SK-N-DZ (cell line): ENCODE results near the gene ADAMTS18.

Source experiments
- DNase-seq: peaks from one replicate; pipeline ENCODE4 v3.0.0-alpha.2; 2015; ENCODE audit warnings: low spot score

ADAMTS18 gene

DNA sequence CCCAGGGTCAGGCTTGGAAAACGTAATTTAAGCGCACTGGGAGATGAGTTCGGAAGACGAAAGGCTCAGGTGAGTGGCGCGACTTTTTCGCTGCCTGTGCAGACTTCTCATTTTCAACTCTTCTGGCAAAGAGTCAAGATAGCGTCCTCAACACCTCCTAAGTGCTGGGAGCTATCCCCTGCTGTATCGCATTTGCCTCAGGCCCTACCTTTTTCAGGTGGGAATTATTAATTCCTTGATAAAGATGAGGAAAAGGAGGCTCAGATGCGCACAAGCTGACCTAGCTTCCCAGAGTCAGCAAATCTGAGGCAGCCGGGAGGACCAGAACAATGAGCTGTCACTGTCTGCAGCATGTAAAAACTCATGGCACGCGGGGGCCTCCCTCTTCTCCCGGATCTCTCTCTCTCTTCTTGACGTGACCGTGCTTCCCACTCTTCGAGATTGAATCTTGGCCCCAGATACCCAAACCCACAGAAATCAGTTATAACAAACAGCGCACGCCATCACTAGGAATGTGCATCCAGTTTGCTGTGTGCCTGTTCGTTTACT is 512 bp upstream of the ADAMTS18 start:
- no peak for DNase-seq

DNA sequence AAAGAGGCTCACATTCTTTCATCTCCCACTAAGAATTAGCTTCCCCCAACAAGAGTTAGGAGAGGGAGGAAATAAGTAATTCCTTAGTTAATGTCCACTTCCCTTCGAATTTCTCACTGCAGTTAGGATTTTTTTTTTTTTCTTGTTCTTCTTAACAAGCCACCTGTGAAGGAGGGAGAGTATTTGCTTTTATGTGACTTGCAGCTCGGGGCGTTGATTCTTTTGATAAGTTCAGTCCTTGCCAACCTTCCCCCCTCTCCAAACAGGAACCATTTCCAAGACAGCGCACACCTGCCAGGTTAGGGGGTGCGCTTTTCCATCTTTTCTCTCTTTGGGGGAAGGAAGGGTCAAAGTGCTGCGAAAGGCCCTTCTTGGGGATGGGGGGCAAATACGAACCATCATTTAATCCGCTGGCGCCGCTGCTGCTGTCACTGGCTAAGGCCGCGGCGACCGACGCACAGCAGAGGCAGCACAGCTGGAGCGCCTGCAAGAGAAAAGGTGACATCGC is 758 bp downstream of the ADAMTS18 start:
- DNase-seq, result no peak

DNA sequence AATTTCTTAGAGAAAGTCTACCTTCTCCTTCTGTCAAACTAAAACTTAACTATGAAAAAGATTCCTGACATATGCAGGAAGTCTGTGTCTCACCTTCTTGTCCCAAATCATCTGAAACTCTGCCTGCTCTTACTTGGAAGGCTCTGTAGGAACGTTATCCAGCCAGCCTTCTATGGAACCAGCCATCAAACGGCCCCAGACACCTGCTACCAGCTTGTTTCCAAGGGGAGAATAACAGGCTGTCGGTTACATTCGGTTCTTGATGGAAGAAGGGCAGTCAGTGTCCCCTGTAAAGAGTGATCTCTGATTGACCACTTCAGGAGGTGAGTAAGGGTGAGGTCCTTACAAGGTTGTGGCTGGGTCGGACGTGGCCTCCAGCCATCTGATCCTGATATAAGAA is 1.7 kb downstream of the ADAMTS18 start:
- DNase-seq, result no peak

DNA sequence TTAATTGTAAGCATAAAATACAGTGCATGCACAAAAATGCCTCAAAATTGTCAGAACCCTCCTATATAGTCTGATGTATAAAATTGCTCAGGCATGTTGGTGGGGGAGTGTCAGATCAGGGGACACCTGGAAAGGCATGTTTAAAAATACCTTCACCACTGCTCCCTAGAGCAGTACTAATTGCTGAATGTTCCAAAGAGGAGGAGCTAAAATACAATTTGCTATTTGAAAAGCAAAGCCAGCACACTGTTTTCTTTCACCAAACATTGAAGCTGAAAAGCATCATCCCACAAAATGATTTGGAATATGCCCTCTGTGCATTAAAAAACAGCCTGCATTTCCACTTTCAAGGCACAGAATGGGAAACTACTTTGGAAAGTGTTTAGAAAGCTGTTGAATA is 2.6 kb downstream of the ADAMTS18 start:
- no peak for DNase-seq

DNA sequence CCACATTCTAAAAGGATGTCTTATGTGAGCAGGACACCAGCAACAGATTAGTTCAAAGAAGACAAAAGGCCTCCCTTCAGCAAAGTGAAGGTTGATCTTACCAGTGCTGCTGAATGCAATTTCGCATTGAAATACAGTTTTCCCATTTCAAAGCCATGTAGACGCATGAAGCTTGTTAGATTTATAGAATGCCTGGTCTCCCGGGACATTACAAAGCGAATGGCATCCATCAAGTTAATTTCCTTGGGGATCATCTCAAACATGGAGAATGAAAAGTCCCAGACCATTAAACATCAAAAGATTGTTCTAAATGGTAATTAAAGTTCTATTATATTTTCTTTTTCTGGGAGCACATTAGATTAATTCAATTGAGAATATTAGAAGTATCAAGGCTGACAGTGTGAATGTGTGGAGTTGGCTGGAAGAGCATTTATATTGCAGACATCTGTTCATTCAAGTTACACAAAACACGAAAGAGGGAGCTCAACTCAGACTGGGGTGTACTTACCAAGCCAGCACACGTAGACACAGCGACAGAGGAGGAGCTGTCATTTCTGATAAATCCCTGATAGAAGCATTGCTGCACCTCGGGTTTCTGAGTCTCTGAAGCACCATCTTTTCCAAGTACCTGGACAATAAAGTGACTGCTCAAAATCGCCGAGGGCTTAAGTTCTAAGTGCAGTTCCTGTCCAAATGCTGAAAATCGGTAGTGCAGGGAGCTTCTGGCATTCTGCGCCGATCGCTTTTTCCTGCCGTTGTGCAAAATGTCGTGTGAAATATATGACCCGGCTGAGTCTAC is 3.8 kb downstream of the ADAMTS18 start:
- peak; percentile 12 for DNase-seq

DNA sequence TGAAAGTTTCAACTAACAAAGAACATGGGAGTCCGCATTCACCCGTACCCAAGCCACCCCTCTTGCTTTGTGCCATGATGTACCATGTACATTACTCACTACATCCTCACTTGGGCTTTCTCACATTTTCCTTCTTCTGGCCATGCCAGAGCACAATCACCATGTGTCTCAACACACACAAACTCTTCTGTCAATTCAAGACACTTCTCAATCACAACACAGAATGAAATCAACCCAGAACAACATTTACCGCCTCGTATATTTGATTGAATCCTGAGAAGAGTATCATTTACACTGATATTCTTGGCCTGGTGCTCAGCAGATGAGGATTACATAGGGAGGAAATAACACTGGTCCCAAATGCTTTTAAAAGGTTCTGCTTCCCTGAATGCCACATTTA is 4.5 kb downstream of the ADAMTS18 start:
- no peak for DNase-seq

DNA sequence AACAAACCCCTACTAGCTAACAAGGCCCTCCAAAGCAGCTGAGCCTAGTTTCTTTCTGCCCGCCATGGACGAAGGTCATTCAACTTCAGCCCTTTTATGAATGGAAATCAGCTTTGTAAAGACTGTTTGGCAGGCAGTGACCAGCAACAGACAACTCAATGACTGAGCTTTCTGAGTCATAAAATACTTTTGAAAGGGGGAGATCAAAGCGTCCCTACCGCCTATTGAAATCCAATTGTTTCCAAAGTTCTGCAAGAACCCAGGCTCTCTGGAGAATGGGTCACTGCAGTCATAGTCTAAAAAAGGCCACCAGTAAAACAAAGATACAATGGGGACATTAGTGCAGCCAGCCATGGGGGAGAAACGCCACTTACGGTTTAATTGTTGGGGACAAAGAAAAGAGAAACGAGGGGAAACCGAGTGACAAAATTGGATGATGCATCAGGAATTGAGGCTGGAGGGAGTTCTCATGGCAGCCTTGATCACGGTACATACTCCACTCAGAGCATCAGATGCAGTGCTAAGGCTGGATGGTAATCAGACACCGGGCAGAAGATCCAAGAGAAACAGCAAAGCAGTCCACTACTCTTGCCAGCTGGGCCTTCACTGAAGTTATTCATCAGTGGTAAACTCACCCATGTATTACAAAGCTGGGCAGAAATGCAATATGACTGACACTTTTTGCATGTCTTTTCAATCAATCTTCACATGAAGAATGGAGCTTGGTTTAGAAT is 9.8 kb downstream of the ADAMTS18 start:
- DNase-seq, result no peak

DNA sequence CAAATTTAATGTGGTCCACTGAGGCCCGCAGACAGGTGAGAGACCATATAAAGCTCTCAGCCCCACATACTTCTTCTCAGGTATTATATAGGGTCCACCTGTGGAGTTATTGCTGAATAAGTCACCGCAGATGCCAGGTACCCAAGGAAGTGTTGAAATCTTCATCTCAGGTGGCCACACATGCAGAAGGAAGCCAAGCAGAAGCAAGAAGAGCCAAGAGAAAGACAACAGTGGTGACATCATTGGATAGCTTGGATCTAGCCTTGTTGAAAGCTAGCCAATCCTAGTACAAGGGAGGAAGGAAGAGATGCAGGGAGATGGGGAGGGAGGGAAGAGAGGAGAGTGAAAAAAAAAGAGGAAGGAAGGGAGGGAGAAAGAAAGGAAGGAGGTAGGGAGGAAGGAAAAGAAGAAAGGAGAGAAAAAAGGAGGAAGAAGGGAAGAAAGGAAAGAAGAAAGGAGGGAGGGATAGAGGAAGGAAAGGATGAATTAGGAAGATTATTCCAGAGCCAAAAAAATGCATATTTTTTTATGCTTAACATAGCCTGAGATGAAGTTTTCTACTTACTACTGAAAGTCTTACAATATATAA is 12.5 kb downstream of the ADAMTS18 start:
- DNase-seq, result no peak

DNA sequence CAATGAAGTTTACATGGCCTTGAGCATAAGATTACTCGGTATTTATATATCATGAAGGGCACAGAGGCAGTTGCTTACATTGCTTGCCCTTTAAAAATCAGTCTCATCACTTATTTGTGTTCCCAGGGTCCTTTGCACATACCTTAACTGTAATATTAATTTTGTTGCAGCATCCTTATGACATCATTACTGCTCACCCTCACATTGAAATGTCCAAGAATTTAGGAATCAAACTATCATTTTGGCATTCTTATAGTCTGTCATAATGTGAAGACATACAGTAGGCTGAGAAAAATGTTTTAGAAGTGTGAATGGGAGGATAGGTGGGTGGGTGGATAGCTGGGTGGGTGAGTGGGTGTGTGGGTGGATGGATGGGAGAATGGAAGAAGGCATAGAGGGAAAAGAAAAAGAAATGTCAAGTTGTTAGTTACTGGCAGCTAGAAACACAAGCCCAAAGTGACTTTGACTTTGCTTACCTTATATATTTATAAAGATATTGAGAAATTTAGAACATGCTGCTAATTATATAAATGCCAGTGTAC is 17.8 kb downstream of the ADAMTS18 start:
- DNase-seq, result no peak

DNA sequence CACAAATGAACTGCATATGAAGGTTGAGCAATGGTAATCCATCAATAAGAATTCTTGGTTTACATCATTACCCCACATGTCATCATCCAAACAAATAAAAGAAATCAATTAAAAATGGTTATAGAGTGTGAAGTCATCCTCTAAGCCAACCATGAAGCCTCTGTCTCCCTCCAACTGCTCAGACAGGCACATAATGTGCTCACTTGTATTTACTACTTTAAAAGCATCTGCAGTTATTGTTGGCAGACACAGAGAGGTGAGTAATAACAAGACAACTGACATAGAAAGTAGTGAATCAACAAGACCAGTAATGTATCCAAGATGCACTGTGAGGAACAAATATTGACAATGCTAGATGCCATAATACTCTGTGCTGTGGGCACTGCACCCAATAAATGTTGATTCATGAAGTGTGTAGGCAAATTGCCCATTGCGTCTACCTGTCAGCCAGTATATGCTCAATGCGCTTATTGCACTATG is 20.0 kb downstream of the ADAMTS18 start:
- DNase-seq, result no peak

DNA sequence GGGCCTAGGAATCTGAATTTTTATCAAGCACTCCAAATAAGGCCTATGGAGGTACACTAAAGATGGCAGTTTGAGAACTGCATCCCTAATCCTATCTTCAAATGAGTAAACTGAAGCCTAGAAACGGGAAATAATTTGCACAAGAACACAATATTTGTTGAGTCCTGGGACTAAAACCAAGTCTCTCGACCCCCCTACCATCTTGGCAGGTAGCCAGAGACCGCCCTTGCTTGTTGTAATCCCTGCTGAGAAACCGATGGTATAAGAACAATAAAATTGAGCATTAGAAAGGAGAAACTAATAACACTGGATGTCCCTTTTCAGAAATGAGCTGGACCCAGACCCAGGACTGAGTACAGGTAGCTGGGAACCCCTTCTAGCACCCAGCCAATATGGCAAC is 24.4 kb downstream of the ADAMTS18 start:
- DNase-seq, result no peak

DNA sequence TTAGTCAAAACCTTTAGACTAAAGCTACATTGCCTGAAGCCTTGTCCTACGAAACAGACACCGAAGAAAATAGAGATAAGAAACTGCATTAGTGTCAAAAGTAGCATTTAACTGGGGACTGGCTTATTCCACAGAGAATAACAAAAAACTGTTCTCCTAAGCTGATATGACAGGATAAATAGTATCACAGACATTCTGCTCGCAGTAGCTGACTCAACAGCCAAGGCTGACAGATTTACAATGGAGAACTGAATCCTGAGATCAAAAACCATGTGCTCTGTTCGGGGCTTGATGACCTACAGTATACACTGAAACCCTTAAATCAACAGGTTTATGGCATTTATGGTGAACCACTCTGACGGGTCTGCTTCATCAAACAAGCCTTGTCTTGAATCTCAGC is 25.5 kb downstream of the ADAMTS18 start:
- peak; percentile 84 for DNase-seq

DNA sequence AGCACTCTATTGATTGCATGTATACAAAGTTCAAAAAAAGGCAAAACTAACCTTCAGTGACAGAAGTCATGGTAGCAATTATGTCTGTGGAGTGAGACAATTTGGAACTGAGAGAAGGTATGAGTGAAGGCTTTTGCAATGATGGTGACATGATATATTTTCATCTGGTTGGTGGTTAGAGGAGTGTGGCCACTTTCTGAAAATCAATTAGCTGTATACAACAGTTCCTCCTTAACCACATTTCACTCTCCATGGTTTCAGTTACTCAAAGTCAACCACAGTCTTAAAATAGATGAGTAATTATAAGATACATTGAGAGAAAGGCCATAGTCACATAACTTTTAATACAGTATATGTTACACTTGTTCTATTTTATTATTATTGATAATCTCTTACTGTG is 26.2 kb downstream of the ADAMTS18 start:
- no peak for DNase-seq

DNA sequence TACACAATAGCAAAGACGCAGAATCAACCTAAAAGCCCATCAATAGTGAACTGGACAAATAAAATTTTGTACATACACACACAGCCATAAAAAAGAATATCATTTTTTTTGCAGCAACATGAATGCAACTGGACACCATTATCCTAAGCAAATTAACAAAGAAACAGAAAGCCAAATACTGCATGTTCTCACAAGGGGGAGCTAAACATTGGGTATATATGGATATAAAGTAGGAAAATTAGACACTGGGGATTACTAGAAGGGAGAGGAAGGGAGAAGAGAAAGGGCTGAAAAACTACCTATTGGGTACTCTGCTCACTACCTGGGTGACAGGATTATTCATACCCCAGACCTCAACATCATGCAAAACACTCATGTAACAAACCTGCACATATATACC is 28.2 kb downstream of the ADAMTS18 start:
- no peak for DNase-seq

DNA sequence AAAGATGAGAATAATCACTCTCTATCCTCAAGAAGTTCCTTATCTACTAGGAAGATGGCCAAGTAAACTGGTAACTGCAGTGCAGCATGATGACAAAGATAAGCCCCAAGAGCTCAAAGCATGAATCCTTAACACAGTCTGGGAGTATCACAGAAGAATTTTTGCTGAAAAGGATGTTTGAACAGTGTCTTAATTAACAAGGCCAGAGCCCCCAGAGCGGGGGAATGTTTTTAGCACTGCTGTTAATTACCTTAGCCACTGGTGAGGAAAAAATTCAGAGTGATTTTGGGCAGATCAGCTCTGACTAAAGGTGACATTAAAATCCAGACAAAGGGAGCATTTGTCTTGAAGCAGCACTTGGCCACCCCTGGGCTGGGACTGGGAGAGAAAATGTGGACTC is 30.1 kb downstream of the ADAMTS18 start:
- no peak for DNase-seq

DNA sequence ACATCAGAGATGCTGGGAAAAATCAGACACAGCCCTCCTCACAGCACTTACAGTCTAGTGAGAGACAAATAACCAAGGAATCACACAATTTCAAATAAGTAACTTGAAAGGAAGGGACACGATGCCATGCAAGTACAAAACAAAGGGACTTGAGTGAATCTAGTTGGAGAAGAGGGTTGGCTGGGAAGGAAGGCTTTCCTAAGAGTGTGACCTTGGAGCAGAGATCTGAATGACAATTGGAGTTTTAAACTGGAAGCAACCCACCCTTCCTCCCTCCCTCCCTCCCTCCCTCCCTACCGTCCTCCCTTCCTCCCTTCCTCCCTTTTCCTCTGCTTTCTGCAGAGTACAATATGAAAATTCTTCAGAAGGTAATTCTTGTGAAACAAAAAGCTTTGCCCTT is 31.1 kb downstream of the ADAMTS18 start:
- DNase-seq, result no peak

DNA sequence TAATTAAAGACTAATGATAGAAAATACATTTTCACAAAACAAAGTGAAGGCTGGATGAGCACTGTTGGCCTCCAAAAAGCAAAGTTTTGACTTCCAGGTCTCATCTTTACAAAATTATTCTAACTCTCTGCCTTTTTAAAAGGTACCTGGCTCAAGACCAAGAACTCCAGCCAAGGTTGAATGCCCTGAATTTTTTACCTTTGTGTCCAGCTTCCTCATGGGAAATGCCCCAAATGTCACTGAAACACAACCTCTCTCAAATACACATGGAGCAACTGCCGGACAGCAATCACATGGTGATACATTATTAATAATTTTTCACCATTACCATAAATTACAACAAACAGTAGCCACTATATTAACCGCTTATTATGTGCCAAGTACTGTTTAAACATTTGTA is 32.2 kb downstream of the ADAMTS18 start:
- DNase-seq, result no peak

DNA sequence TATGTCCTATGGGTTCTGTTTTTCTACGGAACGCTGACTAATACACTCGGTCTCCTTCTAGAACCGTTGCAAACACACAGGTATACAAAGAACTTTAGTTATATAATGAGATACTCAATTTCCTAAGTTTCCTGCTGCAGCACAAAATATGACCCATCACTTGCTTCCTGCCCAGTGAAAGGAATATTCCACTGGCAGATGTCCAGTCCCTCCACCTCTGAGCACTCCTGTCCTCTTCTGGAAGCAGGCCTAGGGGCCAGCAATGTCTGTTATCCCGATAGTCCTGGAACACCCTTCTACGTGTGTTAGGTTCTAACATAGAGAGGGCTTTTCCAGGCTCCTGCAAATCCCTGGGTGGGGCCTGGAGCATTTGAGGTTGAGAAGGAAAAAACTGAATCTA is 32.7 kb downstream of the ADAMTS18 start:
- no peak for DNase-seq

DNA sequence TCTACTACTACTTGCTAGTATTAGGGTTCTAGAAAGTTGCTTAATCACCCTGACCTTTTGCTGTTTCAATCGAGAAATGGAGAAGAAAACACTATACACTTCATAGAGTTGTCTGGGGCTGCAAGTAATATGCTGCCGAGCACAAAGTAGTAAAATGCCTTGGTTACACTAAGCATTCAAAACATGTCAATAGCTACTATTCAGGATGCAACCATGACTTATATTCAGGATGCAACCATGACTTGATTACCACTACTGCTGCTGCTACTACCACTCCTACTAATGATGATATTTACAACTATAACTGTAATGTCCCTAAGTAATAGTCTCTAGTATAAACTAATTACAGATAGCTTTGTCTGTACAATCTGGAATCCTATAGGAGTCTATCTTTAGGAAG is 35.3 kb downstream of the ADAMTS18 start:
- no peak for DNase-seq

DNA sequence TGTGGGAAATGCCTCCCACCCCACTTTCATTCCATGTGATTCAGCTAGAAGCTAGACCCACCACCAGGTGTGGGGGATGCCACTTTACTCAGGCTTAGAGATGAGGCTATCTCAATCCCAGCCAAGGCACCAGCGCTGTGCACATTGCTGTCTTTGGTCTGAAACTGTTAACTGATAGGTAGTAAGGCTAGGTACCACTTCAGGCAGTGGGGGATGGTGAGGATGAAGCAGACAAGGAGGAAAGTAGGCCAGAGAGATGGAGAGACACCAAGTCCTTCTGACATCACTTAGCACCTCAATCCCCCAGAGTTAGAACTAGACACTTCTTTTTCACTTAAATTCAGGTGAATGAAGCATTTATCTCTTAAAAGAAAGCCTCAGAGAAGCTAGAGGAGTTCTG is 35.8 kb downstream of the ADAMTS18 start:
- no peak for DNase-seq

DNA sequence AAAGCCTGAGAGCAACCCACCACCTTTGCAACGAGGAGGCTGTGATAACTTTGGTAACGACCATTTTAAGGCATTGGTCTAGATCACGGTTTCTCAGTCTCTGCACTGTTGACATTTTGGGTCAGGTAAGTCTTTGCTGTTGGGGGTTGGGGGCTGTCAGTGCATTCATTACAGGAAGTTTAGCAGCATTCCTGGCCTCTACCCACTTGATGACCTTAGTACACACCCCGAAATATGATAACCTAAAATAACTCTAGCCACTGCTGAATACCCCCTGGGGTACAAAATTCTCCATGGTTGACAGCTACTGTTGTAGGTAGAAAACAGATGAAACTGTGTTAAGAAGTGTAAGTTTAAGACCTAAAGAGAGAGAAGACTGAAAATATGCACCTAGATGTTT is 36.3 kb downstream of the ADAMTS18 start:
- DNase-seq, result no peak

DNA sequence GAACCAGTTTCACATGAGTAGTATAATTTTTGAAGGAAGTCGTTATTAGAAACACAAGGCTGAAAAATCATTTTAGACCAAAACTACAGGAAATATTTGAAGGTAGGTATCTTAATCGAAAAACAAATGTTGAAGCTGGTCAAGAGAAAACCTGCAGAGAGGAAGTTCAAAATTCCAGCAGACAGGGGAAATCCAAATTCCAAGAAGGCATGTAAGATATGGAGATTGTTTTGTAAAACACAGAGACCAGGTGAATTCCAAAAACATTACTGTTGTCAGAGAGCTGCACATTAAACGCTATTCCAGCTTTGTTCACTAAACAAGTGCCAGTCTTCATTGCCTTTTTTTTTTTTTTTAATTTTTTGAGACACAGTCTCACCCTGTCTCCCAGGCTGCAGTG is 38.4 kb downstream of the ADAMTS18 start:
- DNase-seq, result no peak
